GM12891 (cell line): ENCODE results near the gene WWP2.

Source experiments
- DNase-seq: peaks from one replicate; pipeline ENCODE4 v3.0.0; 2011; ENCODE audit warnings: low spot score; ENCODE audit not compliant: insufficient read length
- FAIRE-seq: peaks from 2 replicates; lab custom pipeline; 2011; peaks lifted over from hg19 to GRCh38; lab: Jason Lieb, UNC
- PAX5 ChIP-seq: IDR thresholded peaks from 2 replicates; pipeline ENCODE4 v1.6.1; 2011; ENCODE audit warnings: low read length, moderate library complexity, mild to moderate bottlenecking; ENCODE audit not compliant: insufficient read depth, severe bottlenecking
- POLR2A ChIP-seq: IDR thresholded peaks from 2 replicates; pipeline ENCODE4 v1.6.1; 2011; ENCODE audit warnings: low read depth, low read length, control low read depth
- POLR2AphosphoS5 ChIP-seq: IDR thresholded peaks from 2 replicates; pipeline ENCODE4 v1.6.1; 2011; ENCODE audit warnings: low read depth, low read length, control low read depth
- POU2F2 ChIP-seq: IDR thresholded peaks from 2 replicates; pipeline ENCODE4 v1.6.1; 2011; ENCODE audit warnings: low read depth, mild to moderate bottlenecking, control low read depth, low read length, moderate library complexity
- SPI1 ChIP-seq: IDR thresholded peaks from 2 replicates; pipeline ENCODE4 v1.6.1; 2011; ENCODE audit warnings: low read depth, low read length, control low read depth
- TAF1 ChIP-seq: IDR thresholded peaks from 2 replicates; pipeline ENCODE4 v1.6.1; 2011; ENCODE audit warnings: low read depth, low read length, control low read depth

The WWP2 gene

GRCh38 chr16:69838489-69838888, 76.4 kb downstream of the WWP2 start:
- TF ChIP-seq PAX5 (no peak), SPI1 (no peak), POU2F2 (no peak), TAF1 (no peak)
- no peak for DNase-seq
- no peak for FAIRE-seq

GRCh38 chr16:69839240-69839688, 77.1 kb downstream of the WWP2 start:
- FAIRE-seq (no peak), DNase-seq (no peak)
- TF ChIP-seq POU2F2 = no peak
- no peak for TF ChIP-seq POLR2AphosphoS5
- TF ChIP-seq PAX5 = no peak
- TF ChIP-seq POLR2A = no peak
- no peak for TF ChIP-seq TAF1
- no peak for TF ChIP-seq SPI1

GRCh38 chr16:69839798-69840409, 77.8 kb downstream of the WWP2 start:
- DNase-seq = no peak
- no peak for TF ChIP-seq POLR2AphosphoS5
- no peak for FAIRE-seq

GRCh38 chr16:69840975-69841374, 78.8 kb downstream of the WWP2 start:
- DNase-seq (no peak), FAIRE-seq (no peak)
- TF ChIP-seq POU2F2 (no peak), SPI1 (no peak), POLR2A (no peak), PAX5 (no peak), TAF1 (no peak), POLR2AphosphoS5 (no peak)

GRCh38 chr16:69844441-69844840, 82.3 kb downstream of the WWP2 start:
- DNase-seq (no peak), FAIRE-seq (no peak)
- no peak for TF ChIP-seq POLR2A
- TF ChIP-seq POU2F2 = no peak
- no peak for TF ChIP-seq SPI1
- no peak for TF ChIP-seq POLR2AphosphoS5
- TF ChIP-seq PAX5 = no peak
- TF ChIP-seq TAF1 = no peak

- DNase-seq = no peak
- TF ChIP-seq TAF1 (no peak), POLR2A (no peak)
- no peak for FAIRE-seq
Observed at GRCh38 chr16:69845181-69845580, 83.0 kb downstream of the WWP2 start.

- no peak for FAIRE-seq
- TF ChIP-seq POLR2A = no peak
- TF ChIP-seq PAX5 = no peak
- no peak for TF ChIP-seq SPI1
- no peak for TF ChIP-seq POLR2AphosphoS5
- no peak for TF ChIP-seq TAF1
- no peak for TF ChIP-seq POU2F2
- DNase-seq = no peak
Observed at GRCh38 chr16:69847643-69848042, 85.5 kb downstream of the WWP2 start.

- DNase-seq = no peak
- TF ChIP-seq POLR2A (no peak), PAX5 (no peak), POLR2AphosphoS5 (no peak)
- no peak for FAIRE-seq
Observed at GRCh38 chr16:69848637-69849545, 86.8 kb downstream of the WWP2 start.

- no peak for TF ChIP-seq POU2F2
- no peak for TF ChIP-seq PAX5
- no peak for TF ChIP-seq POLR2AphosphoS5
- TF ChIP-seq TAF1 = no peak
- no peak for TF ChIP-seq SPI1
- no peak for TF ChIP-seq POLR2A
- FAIRE-seq (no peak), DNase-seq (no peak)
Observed at GRCh38 chr16:69851491-69852240, 89.5 kb downstream of the WWP2 start.

GRCh38 chr16:69852815-69853214, 90.7 kb downstream of the WWP2 start:
- FAIRE-seq = no peak

More at GRCh38 chr16:69852815-69853214, 90.7 kb downstream of the WWP2 start:
- no peak for DNase-seq
- TF ChIP-seq POU2F2 = no peak
- TF ChIP-seq POLR2AphosphoS5 = no peak
- no peak for TF ChIP-seq TAF1
- TF ChIP-seq SPI1 = no peak
- no peak for TF ChIP-seq POLR2A
- TF ChIP-seq PAX5 = no peak
